GM19351 (cell line): ENCODE results near the gene SH3PXD2B.
"Not testable (repeated sequence)": the region's sequence is repeated elsewhere in the genome, so short reads cannot be mapped to it uniquely, and the experiment has no call there.

Experiments used
- ATAC-seq: cut with Tn5 transposase; IDR thresholded peaks from one replicate; pipeline ENCODE4 v1.9.1; 2021; ENCODE audit warnings: mild to moderate bottlenecking, moderate library complexity; ENCODE audit not compliant: unreplicated experiment

The SH3PXD2B gene

DNA sequence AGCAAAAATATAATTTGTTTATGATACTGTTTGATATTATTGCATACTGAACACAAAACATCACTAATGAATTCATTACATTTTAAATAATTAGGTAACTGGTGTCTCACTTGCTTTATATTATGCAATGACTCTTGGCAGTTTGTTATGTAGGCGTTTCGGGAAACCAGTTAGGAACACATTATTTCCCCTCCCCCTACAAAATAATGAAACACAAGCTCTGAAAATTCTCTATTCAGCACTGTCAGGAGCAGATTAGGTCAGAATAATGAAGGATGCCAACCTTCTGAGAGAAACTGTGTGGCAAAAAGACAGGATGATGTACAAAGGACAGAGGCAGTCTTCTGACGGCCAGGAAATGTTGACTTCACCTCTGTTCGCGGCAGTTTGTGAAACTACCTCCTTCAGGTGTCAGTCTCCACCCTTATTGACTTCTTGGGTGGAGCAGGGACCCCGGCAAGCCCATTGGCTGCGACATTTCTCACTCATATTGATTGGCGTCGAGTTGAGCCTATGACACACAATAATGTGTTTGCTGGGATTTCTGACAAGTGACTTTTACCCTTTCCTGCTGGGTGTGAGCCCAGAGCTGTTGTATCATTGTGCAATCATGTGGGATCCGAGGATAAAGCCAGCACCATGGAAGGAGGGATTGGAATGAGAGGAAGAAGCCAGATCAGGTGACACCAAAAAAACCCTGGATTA, 33.9 kb downstream of the SH3PXD2B start:
- ATAC-seq, result peak; percentile 94

DNA sequence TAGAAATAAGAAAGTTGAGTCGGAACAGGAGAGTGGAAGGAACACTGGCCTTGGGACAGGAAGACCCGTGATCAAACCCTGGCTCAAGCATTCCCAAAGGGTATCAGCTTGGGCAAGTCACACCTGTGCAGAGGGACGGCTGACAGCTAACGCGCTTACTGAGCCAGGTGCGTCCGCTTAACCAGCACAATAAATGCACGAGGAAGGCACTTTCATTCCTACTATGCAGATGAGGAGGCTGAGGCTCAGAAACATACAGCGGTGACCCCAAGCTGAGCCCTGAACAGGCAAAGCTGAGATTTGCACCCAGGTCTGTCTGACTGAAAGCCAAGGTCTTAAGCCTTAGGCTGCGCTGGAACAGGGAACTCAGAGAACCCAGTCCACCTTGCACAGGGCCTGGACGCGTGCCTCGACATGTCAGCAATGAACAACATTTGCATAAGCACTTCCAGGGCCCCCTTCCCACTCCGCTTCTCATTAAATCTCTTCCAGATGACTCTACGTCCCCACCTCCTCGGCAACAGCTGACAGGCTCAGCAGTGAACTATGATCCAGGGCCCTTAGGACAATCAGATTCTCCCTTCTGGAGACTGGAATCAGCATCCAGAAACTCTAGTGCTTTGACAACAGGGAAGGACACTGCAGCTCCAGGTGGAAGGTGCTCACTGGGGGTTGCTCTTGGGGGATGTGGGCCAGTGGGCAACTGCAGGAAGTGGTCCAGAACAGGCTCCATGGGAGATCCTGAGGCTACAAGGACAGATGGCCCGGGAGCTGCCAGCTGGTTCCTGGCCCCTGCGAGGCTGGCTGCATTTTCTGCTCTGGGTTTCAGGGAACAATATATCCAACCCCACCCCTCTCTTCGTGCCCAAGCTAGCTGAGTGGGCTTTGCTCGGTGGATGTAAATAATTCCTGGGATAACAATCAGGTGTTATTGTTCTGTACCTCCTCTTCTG, 35.2 kb downstream of the SH3PXD2B start:
- ATAC-seq, result no peak

DNA sequence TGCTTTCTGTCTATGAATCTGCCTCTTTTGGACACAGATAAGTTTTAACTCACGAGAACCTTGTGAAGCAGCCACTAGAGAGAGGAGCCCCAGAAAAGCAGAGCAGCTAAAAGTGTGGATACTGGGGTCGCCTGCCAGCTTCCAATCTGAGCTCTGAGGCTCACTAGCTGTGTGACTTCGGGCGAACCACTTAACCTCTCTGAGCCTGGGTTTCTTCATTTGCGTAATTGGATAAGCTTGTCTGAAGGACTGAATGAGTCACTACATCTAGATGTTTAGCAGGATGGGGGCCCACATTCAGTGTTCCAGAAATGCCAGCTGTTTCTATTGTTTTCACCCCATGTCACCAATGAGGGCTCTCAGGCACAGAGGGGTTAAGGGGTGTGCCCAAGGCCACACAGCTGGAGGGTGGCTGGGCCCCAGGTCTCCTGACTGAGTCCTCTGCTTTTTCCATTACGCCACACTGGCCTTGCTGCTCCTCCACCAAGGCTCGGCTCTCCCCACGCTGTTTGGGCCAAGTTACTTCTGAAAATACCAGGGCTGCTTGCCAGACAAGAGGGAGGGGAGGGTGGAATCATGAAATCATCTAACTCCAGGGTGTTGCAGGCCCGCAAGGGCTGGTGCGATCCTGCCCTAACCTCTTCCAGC, 36.2 kb downstream of the SH3PXD2B start:
- no peak for ATAC-seq

DNA sequence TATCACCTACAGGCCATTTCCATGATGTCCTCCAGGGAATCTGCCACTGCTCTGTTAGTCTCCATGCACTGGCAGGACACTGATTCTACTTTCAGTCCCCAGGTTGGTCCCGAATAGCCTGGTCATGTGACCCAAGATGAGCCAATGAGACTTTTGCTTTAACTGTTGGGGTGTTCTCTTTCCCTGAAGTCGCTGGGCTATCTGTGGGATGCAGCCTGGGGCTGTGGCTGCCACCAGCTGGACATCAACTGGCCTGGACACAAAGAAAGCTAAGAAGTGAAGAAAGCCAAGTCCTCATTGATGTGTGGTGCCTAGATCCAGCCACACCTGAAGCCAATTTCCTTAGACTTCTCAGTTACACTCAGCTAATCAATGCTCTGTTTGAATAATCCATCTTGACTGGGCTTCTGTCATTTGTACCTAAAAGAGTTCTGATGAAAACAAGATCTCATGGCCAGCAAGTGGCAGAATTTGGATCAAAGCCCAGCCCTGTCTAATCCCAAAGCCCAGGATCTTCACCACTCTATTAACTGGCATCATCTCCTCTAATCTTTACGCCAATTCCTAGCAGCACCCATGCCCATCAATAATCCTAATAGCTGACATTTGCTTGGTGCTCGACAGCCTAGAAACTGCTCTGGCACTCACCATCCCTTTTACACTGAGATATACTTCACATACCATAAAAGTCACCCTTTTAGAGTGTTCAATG, 37.0 kb downstream of the SH3PXD2B start:
- ATAC-seq, result no peak

DNA sequence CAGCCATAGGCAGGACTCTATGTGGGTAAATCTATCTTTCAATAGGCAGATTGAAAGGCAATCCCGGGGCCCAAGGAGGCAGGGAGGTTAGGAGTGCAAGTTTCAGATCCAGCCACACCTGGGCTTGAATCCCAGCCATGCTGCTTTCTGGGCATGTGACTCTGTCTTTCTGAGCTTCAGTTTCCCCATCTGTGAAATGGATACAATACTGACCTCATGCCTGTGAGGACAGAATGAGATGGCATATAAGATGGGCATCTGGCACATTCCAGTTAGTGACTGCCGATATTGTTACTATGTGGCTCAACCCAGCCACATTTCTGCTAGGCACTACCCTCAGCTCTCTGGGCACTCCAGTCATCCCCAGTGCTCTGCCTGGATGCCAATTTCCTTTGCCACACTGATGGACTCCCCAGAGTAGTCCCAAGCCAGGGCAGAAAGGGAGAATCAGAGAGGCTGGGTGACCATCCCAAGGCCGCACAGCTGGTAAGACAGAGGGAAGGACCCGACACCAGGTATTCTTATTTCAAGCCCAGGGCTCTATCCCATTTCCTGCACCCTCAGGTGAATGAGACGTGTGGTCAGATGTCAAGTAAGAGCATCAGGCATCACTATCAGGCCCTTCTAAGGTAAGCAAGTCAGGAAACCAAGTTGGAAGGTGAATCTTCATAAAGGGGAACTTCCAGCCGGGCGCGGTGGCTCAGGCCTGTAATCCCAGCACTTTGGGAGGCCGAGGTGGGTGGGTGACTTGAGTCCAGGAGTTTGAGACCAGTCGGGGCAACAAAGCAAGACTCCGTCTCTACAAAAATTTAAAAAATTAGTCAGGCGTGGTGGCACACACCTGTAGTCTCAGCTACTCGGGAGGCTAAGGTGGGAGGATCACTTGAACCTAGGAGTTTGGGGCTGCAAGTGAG, 38.7 kb downstream of the SH3PXD2B start:
- no peak for ATAC-seq

DNA sequence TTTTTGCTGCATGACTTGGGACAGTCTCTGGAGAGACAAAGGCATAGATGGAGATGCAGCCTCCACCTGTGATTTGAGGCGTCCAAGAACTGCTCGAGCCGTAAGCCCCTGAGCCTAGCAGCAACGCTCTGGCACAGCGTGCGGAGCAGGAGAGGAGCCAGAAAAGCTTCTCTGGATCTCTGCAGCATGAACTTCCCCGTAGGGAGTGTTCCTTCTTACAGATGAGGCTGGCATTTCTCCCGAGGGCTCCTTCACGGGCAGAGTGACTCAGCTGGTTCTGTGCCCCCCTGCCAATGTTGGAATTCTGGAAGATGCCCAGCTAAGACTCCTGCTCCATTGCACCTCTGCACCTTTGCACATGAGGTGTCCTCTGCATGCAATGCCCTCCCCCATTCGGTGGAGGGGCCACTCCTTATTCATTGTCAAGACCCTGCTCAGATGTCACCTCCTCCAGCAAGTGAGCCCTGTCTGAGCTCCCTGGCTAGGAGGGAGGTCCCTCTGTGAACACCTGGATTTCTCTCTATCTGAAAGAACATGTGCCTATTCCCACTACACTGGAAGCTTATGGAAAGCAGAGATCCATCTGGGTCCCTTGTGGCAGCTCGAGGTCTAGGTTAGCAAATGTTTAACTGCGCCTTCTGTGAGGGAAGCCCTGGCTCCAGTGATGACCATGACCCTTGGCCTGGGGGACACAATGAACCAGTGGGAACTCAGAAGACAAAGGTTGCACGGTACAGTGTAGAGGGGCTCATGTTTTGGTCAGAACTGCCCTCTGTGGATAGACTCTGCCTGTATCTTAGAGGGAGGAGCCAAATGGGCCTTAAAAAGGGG, 39.6 kb downstream of the SH3PXD2B start:
- no peak for ATAC-seq

DNA sequence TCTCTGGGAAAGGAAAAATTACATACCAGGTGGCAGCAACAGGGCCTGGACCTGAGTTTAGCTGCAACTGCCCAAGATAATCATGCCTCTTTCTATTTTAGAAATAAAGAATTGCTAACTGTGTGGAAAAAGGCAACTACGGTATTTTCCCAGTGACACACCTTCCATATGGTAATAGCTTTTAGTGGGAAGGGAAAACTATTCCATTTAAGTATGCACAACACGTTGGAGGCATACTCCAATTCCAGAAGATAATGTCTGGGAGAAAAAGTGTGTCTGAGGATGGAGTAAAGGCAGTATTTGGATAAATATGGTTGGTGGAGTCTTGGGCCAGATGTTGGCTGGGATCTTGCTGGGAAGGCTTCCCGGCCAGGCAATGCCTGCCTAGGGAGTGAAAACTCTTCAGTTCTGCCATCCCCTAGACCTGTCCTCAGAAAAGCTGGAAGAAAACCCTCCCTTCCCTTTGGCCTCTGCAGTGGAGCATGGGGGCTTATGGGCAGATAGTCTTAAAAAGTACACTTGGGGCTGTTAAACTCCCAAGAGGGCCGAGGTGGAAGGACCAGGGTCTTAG, 40.6 kb downstream of the SH3PXD2B start:
- no peak for ATAC-seq

DNA sequence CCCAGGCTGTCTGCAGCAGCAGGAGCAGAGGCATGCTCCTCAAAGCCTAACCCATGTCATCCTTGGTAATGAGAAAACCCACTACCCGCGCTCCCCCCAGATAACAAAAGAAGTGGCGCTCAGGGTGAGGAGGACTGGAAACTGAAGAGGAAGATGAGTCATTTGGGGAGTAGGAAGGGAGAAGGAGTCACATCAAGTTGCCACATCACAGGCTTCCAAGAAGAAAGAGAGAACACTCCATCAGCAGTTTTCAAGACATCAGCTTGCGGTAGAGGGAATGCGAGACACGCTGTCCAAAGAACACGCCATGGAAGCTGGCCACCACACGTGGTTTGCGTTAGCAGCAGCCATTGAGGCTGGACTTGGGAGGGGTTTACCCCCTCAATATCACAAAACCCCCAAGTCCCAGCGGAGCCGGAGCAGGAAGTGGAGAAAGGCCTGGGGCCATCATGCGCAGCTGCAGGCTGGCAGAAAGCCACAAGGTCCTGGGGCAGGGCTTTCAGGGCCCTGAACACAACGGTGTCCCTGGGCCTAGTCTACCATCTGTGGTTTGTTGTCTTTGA, 41.5 kb downstream of the SH3PXD2B start:
- ATAC-seq, result no peak

DNA sequence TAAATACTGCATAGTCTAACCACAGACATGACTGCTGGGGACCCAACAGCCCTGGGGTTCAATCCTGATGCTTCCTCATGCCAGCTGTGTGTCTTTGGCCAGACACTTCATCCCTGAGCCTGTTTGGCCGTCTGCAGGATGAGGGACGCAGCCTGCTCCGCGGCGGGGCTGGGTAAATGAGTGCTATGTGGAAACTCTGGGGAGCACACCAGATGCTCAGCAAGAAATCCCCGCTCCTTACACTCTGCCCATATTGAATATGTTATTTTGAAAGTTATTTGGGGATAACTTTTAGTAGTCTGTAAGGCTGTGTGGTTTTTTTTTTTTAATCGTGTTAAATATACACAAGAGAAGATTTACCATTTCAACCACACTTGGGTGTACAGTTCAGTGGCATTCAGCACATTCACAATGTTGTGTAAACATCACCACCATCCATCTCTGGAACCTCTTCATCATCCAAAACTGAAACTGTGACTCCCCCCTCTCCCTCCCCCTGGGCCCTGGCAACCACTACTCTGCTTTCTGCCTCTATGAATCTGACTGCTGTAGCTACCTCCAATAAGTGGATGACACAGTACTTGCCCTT, 42.7 kb downstream of the SH3PXD2B start:
- ATAC-seq, result no peak

DNA sequence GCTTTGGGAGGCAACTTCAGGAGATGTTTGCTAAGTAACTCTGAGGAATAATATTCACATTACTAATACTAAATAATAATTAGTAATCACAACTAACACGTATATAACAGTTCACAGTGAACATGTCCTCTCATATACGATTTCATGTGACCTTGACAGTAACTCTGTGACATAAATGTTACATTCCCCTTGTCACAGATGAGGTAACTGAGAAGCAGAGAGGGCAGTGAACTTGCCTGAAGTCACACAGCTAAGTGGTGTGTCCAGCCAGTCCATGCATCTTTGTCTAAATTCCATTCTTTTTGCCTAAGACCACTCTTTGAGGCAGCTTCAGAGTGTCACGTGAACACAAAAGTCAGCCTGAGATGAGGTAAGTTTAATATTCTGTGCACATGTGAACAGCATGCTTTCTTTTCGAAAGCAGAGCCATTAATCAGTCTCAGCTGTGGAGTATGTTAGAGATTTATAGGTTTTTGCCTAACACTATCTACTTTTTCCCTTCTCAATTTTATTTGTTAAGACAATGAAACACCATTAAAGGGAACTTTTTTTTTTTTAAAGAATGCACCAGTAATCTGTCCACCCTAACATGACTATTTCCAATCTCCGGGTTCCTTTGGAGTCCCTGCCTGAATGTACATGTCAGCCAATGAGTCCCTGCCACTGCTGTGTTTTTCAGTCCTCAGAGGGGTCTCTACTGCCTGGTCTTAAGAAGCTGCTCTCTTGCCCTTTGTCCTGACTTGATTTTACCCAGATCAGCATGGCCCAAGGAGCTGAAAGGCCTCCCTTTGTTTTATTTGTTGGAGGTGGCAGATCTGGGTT, 43.5 kb downstream of the SH3PXD2B start:
- ATAC-seq, result no peak

DNA sequence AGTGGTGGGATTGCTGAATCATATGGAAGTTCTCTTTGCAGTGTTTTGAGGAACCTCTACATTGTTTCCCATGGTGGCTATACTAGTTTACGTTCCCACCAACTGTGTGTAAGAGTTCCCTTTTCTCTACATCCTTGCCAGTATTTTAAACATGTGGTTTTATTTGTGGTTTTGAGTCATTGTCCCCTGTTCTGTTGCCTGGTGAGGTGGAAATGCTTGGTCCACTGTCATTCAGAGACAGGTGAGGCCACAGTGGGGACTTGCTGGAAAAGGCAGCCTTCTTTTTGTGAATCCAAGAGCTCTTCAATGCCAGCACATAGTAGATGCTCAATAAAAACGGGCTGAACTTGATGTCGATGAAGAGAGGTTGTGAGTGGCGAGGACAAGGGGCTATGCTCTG, 44.2 kb downstream of the SH3PXD2B start:
- no peak for ATAC-seq

DNA sequence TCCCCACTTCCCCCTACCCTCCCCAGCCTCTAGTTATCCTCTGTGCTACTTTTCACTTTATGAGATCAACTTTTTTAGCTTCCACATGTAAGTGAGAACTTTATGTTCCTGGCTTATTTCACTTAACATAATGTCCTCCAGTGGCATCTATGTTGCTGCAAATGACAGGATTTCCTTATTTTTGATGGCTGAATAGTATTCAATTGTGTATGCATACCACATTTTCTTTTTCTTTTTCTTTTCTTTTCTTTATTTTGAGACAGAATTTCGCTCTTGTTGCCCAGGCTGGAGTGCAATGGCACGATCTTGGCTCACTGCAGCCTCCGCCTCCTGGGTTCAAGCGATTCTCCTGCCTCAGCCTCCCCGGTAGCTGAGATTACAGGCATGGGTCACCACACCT, 44.8 kb downstream of the SH3PXD2B start:
- ATAC-seq, result not testable (repeated sequence)

DNA sequence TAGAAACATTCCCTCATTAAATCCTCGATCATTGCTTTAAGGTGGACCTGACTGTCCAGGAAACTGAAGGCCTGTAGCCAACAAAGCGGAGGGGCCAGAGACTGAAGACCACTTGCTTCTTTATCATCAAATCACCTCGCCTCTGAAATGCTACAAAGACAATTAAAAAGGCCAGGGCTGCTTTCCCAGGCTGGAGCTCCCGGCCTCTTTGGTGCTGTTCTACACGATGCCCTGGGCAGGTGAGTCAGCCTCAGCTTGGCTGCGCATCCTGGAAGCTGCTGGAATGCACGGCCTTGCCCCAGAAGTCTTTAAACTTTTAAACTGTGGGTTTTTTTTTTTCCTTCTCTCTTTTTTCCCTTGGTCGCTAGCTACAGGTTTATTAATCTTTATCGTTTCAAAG, 46.5 kb downstream of the SH3PXD2B start:
- no peak for ATAC-seq

DNA sequence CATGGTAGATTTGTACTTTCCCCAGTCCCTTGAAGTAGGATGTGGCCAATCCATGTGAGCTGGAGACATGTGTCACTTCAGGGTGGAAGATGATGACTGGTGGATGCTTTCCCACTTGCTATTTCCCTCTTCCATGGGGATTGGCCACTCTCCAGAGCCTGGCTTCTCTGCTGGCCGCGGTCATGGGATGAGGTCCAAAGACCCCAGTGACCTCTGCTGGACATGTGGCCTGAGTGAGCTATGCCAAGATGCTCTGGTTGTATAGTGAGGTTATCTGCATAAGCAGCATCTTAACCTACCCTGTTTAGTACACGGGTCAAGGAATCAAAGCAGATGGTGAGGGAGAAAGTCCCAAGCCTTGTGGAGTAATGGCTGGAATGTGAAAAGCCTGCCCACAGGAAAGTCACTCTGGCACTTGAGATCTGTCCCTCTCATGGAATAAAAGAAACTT, 47.1 kb downstream of the SH3PXD2B start:
- no peak for ATAC-seq

DNA sequence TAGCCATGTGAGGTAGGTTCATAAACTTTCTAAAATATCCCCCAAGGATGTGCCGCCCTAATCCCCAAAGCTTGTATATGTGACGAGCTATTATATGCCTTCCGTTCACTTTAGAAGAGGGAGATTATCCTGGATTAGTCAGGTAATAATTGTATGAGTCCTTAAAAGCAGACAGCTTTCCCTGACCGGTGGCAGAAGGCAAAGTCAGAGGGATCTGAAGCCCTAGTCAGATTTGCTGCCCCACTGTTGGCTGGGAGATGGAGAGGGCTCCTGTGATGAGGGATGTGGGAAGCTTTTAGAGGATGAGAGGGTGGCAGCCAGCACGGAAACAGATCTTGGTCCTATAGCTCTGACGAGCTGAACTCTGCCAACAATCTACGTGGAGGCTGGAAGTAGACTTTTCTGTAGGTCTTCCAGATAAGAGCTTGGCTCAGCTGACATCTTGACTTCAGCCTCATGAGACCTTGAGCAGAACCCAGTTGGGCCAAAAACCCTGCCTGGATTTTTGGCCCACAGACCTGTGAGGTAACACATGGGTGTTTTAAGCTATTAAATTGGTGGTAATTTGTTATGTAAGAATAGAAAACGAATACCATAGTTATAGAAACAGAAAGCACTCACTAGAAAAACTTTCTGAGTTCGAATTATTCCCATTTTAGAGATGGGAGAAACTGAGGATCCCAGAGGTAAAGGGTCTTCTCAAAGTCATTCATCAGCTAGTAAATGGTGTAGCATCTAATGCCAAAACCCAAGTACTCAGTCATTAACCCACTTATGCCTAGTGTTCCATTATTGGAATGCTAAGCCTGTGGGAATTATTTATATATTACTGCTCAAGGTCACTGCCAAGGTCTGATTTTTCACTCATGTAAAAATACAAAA, 48.9 kb downstream of the SH3PXD2B start:
- ATAC-seq, result no peak

DNA sequence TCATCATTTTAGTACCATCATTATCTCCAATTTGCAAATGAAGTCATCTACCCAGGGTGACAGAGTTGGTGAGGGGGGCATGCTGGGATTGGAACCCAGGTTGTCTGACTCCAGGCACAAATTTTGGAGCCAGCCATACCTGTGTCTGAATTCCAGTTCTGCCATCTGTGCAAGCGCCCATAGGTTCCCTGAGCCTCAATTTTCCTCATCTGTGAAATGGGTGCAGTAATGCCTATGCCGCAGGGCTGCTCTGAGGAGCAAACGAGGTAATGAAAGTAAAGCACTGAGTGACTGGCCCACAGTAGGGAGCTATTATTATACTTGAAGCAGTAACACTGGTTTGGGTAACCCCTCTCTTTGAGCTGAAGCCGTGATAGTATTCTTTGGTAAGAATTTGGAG, 49.6 kb downstream of the SH3PXD2B start:
- ATAC-seq, result no peak
